HG03060 (cell line): ENCODE results near the gene OR2J1.
"Not testable (repeated sequence)": the region's sequence is repeated elsewhere in the genome, so short reads cannot be mapped to it uniquely, and the experiment has no call there.

Source experiments
- ATAC-seq: cut with Tn5 transposase; IDR thresholded peaks from one replicate; pipeline ENCODE4 v1.9.1; 2021; ENCODE audit warnings: low read depth, moderate number of reproducible peaks; ENCODE audit not compliant: unreplicated experiment

OR2J1 gene

DNA sequence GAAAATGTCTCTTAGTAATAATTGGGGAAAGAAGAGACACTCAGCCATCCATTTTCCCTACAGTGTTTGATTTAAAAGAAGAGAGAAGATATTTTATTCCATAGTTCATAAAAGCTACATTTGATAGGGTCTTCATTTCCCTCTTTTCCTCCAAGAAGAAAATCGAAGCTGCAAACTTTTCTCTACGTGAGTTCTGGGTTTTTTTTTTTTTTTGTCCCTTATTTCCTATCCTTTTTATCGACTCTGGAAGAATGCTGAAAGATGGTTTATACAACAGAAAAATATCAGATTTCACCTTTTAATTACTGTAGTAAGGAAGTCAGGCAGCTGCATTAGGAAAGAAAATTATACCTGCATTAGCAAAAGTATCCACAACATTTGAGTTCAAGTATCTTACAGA lies at the start of gene OR2J1:
OR2J1 (plus strand) TSS at position 301 of the 400 bp plus-strand sequence. CDS start 1,453 bp downstream, outside the sequence.
- ATAC-seq, result no peak

DNA sequence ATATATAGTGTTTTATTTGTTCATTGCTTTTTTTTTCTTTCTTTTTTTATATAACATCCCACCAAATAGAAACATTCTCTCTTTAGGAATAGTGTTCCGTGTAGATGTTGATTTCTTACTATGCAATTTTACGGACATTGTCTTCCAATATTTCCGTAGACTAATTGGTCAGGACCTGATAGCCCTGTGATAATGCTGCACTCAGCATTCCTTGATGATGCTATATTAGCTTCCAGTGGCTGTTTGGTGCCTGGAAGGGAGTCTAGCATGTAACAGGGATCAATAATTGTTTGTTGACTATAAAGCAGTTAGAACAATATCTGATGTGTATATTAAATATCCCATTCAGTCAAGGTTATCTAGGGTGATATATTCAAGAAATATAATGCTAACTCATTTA lies 47.6 kb upstream of the OR2J1 start:
- ATAC-seq, result no peak

DNA sequence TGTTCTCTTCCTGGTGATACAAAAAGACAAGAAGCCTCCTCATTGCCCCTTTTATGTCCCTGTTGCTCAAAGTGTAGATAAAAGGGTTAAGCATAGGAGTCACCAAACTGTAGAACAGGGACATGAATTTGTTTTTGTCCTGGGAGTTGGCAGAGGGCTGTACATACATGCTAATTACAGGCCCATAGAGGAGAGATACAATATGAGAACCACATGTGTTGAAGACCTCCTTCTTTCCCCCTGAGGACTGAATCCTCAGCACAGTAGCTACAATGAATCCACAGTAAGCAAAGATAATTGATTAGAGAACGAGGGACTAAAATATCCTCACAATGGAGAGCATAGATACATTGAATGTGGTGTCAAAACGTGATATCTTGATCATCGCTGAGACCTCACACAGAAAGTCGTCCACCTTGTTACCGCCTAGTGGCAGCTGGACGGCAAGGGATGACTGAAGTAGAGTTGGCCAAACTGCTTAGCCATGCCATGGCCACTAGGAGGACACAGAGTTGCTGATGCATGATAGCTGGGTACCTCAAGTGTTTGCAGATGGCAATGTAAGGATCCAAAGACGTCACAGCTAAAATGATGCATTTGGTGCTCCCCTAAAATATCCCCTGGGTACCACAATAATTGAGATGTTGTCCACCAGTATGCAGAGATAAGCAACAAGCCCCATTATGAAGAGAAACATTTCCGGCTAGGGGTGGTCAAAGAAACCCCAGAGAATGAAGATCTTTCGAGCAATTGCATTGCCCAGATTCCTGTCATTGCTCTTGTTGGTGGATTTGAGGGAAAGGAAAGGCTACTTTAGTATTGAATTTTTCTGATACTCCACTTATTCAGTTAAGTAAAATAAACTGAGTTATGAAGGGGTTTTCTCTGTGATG lies 27.2 kb upstream of the OR2J1 start:
- ATAC-seq, result no peak

DNA sequence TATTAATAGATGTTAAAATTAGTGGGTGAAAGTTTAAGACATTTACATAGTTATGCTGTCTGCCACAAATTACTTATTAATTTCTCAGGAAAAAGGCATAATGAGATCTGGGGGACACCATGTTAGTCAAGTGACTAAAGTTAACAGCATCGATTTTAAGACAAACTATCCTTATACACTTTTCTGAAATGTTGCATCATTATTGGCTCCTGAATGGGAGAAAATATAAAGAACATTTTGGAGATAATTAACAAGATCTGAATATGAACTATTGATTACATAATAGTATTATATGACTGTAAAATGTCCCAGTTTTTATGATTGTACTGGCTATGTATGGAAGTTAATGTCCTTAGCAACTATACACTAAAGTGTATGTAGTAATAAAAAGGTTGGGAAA lies 20.1 kb upstream of the OR2J1 start:
- no peak for ATAC-seq

DNA sequence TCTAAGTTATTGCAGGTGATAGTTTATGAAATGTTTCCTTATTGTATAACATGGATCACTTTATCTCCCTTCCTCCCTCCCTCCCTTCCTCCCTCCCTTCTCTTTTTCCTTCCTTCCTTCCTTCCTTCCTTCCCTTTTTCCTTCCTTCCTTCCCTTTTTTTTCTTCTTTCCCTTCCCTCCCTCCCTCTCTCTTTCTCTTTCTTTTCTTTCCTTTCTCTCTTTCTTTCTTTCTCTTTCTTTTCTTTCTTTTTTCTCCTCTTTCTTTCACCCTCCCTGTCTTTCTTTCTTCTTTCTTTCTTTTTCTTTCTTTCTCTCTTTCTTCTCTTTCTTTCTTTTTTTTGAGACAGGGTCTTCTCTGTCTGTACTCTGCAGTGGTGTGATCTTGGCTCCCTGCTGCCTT lies 18.0 kb upstream of the OR2J1 start:
- no peak for ATAC-seq

DNA sequence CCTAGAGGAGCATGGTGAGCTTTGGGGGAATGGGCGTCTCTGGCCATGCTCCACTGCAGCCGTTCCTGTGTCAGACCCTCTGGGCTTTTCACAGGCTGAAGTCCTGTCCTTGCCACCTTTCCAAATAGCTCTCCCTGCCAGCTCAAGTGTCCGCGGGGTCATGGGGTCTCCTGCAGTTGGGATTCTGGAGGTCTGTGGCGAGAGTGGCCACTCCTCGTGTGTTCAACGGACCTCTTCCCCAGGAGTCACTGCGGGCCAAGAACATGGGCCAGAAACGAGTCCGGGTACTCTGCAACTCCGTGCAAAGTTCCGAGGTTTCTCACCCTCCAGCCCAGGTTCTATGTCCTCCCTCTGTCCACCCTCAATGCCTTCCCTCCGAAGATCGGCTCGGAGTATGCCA lies 16.8 kb upstream of the OR2J1 start:
- ATAC-seq, result no peak

DNA sequence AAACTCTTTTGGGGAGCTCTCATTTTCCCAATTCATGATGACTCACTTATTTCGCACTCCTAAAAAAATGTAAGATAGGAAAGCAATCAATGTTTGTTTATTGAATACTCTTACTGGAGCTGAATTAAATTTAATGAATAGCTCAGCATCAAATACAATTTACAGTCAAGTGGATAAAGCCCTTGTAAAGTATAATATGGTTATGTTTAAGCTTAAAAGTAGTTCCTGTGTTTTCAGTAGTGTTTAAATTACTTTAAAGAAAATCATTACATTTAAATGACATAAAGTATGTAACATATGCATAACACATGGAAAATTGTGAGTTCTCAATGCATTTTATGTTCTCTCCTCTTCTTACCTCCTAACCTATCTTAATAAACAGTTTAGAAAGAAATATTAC lies 12.1 kb upstream of the OR2J1 start, which contains the start of gene OR2B3:
OR2B3 (minus strand) TSS at position 101 of the 400 bp plus-strand sequence; CDS start at position 36, 65 bp downstream.
- ATAC-seq, result no peak

DNA sequence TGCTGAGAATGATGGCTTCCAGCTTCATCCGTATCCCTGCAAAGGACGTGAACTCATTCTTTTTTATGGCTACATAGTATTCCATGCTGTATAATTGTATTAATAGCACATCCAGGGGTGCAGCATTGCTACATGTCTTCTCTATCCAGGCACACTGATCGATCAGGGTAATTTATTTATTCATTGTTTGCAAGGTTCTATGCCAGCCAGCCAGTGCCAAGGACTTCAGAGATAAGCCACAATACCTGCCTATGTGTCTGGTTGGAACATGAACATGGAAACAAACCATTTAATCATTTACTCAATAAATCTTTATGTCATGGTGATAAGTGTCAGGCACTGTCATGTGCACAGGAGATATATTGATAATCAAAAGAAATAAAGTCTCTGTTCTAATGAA lies 6.3 kb upstream of the OR2J1 start:
- ATAC-seq, result no peak

DNA sequence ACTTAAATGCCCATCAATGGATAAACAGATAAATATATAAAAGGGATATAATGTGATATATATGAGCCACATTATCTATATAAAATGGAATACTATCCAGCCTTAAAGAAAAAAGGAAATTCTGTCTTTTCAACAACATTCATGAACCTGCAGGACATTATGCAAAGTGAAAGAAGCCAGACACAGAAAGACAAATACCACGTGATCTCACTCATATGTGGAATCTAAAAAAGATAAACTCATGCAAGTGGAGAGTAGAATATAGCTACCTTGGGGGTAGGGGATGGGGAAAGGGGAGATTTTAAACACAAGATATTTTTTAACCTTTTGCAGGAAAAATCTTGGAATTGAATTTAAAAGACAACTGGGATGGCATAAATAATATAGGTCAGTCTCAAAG lies 1.5 kb upstream of the OR2J1 start:
- no peak for ATAC-seq

DNA sequence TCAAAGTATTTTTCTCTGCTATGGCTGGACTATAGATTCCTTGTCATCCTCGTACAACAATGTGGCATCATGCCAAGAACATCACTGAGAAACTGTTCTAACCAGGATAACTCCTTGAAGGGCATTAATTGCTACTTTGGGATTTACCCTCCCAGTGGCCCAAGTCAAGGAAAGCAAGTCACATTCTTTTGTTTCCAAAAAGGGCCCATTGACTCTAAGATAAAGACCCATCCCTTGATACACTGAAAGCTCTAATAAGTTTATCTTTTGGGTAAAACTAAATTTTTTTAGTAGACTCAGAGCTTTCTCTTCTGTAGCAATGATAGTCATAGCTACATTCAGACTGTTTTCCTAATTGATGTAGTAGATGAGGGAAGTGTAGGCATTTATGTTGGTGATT lies 8.5 kb downstream of the OR2J1 start, which contains the start of gene OR2J3:
OR2J3 (plus strand) TSS at position 301 of the 400 bp plus-strand sequence. CDS start 3,833 bp downstream, outside the sequence.
- ATAC-seq, result no peak

DNA sequence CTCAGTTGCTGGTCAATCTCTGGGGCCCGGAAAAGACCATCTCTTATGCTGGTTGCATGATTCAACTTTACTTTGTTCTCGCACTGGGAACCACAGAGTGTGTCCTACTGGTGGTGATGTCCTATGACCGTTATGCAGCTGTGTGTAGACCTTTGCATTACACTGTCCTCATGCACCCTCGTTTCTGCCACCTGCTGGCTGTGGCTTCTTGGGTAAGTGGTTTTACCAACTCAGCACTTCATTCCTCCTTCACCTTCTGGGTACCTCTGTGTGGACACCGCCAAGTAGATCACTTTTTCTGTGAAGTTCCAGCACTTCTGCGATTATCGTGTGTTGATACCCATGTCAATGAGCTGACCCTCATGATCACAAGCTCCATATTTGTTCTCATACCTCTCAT lies 12.8 kb downstream of the OR2J1 start:
- ATAC-seq, result no peak

DNA sequence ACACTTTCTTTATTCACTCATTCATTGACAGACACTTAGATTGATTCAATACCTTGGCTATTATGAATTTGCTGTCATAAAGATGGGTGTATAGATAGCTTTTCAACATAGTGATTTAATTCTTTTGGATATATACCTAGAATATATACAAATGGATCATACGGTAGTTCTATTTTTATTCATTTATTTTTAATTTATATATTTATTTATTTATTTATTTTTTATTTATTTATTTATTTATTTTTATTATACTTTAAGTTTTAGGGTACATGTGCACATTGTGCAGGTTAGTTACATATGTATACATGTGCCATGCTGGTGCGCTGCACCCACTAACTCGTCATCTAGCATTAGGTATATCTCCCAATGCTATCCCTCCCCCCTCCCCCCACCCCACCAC lies 15.7 kb downstream of the OR2J1 start:
- ATAC-seq, result not testable (repeated sequence)

DNA sequence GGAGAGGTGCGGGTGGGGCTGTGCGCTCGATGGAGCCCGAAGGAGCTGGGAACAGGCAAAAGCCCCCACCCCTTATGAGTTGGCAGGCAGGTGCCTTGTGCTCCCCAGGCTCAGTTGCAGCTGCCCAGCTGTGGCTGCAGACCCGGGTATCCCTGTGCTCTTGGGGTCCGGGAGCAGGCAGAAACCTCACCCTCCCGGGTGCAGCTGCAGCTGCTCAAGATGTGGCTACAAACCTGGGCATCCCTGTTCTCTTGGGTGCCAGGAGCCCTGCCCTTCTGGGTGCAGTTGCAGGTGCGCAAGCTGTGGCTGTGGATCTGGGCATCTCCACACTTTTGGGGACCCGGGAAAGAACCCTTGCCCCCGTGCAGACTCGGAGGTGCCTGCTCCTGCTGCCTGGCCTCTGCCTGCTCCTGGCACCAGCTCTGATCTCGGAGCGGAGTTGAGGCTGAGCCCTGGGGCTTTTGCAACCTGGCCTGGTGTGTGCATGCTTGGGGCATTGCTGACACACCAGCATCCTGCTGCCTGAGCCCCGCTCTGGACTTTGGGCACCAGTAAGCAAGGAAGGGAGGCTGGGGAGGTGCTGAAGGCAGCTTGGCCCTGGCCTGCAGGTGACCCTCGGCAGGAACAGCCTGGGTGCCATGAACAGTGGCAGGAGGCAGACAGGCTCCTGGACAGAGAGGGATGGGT lies 30.2 kb downstream of the OR2J1 start:
- no peak for ATAC-seq

DNA sequence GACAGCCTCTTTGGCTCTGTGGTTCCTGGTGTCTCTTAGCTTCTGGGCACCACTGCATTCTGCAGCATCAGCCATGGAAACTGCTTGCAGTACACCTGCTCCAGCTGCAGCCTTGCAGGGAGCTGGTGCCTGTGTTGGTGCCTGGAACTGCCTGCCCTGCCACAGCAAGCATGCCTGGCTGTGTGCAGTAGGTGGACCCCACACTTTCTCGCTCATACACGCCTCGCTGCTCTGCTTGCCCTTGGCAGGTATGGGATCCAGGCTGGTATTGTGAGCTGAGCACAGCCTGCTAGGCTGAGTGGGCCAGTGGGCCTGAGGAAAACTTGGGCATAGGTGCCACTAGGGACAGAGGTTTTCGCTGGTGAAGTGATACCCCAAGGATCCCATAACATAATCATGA lies 31.4 kb downstream of the OR2J1 start:
- ATAC-seq, result no peak

DNA sequence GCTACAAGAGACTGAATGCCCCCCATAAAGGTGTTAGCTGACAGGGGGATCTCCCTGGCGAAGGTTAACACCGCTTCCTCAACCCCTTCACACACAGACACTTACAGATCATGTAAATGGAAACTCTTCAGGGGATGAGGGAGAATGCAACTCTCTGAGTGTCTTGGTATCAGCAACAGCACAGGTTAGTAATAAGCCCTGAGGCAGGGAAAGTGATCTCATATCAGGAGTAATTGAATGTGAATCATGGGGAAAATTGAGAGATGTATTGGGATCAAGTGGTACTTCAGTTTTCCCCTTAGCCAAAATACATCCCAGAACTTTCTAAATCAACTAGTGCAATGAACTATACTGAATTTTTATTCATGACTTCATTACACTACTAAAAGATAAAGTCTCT lies 32.4 kb downstream of the OR2J1 start:
- ATAC-seq, result no peak

DNA sequence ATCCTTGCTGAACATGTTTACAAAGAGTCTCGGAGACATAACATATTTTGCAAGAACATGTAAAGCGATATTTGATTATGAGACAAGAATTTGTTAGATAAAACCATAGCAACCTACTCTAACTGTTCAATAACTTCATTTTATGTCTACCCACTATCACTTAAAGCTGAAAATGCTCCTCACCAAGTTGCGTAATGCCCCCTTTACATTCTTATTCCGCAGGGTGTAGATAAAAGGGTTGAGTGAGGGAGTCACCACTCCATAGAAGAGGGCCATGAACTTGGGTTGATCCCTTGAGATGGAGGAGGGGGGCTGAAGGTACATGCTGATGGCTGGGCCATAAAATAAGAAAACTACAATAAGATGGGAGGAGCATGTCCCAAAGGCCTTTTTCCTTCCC lies 38.4 kb downstream of the OR2J1 start:
- no peak for ATAC-seq

DNA sequence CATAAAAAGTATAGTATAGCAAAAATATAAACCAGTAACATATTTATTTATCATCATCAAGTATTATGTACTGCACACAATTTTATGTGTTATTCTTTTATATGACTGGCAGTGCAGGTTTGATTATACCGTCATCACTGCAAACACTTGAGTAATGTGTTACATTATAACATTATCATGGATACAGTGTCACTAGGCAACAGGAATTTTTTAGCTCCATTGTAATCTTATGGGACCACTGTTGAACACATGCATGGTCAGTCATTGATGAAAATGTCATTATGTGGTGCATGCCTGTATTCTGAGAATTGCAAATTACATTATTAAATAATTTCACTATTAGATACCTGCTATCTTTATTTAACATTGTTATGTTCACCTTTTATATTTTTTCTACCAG lies 42.3 kb downstream of the OR2J1 start:
- no peak for ATAC-seq

DNA sequence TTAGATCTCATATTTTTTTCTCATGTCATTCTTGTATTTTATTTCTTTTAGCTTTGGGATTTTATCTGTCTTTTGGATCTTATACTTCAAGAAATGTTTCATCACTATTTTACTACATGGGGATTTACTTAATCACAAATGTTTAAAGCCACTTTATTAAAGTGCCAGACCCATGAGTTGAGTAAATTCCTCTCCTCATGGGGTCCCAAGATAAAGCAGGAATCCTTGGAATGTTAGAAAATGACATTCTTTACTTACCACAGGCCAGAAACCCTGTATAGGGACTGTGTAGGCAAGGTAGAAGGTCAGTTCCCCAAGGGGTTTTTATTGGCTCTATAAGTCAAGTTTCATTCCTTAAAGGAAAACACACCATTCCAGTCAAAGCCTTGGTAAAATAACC lies 43.0 kb downstream of the OR2J1 start:
- ATAC-seq, result no peak

DNA sequence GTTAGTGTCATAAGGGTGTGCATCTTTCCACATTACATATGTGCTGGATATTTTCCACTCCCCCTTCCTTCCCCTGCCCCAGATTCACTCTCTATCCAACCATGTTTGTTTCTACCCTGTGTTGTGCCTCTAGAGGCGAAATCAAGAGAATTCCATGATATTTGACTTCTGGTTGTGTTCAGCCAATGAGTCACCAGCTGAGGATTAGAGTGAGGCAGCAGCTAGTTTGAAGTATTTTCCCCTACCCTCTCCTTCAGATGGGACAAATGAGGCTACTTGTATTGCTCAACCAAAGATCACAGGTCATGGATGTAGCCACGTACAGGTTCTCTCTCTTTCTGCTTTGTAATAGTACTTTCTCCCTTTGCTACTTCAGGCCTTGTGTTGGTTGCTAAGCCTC lies 46.9 kb downstream of the OR2J1 start:
- ATAC-seq, result no peak

DNA sequence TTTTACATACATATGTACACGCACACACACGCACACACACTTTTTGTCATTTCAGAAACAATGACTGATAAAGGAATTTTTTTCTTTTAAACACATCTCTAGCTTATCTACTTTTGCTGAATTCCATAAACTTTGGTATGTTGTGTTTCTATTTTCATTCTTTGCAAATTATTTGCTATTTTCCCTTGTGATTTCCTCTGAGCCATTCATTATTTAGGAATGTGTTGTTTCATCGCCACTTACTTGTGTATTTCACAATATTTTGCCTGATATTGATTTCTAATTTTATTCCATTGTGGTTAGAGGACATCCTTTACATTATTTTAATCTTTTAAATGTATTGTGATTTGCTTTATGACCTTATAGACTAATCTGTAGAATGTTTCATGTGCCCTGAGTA lies 47.8 kb downstream of the OR2J1 start:
- no peak for ATAC-seq

DNA sequence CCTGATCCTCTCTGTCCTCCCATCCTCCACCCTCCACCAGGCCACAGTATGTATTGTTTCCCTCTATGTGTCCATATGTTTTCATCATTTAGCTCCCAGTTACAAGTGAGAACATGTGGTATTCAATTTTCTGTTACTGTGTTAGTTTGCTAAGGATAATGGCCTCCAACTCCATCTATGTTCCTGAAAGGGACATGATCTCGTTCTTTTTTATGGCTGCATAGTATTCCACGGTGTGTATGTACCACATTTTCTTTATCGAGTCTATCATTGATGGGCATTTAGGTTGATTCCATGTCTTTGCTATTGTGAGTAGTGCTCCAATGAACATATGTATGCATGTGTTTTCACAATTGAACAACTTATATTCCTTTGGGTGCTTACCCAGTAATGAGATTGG lies 50.2 kb downstream of the OR2J1 start:
- ATAC-seq, result not testable (repeated sequence)
